Mammary epithelial cell (primary cell): Measurements from ENCODE around the gene CRB2.

Experiments used
- CTCF ChIP-seq, 2 donors: IDR thresholded peaks in 1 of 2; conservative IDR thresholded peaks in 1 of 2; 2 replicates each; pipeline ENCODE4 v1.5.1; 2011 to 2012; ENCODE audit warnings: inconsistent platforms in 2 of 2, low read length in 2 of 2, mild to moderate bottlenecking in 2 of 2, control low read depth in 1 of 2, low read depth in 1 of 2; ENCODE audit not compliant: insufficient read depth in 1 of 2; ENCODE audit errors: extremely low read depth in 1 of 2
- EZH2 ChIP-seq: IDR thresholded peaks from 2 replicates; pipeline ENCODE4 v1.6.1; 2012; ENCODE audit warnings: low read length, inconsistent platforms, borderline replicate concordance

- no peak for TF ChIP-seq CTCF (conservative IDR thresholded peaks at IDR 0.05 in 1 of 2, IDR thresholded peaks at IDR 0.05 in 1 of 2; ENCODE audit: extremely low read depth in 1 of 2, insufficient read depth in 1 of 2, low read depth in 1 of 2, low read length in 2 of 2)
- TF ChIP-seq EZH2, result no peak
These were observed 15.2 kb downstream of the CRB2 start for GRCh38 chr9:123371228-123371584.
